ENCODE results near the gene FRAT2.

FRAT2 gene

DNA sequence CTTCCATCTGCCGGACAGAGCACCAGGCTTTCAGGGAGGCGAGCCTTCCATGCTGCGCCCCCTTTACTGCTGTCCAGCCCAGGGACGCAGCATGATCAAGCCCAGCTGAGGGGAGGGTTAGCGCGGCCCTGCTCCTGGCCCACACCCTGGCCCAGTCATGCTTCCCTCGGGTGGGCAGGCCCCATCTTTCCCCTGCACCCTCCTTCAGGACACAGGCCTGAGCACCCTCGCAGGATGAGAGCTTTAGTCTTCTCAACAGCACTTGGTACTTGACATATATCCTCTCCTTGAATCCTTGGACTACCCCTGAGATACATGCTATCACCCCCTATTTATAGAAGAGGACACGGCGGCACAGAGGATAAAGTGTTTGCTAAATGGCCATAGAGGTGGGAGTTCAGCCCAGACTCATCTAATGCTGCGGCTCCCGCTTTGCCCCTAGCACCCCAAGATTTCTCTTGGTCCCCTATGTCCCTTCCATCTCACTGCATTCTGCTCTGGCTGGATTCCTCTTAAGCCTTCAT is 32.7 kb upstream of the FRAT2 start:
- no peaks in the 10 kb centered on the region for H3K79me2 ChIP-seq (ENCODE audit: control insufficient read depth, low read length)
- H3K27ac ChIP-seq (ENCODE audit: low read depth, low read length) = no peak overlapping the region
- H3K9me2 ChIP-seq (replicated peaks; ENCODE audit: control insufficient read depth, low read length) = no peaks in the 10 kb centered on the region
- peaks cover 8% of the 10 kb centered on the region for H3F3A ChIP-seq (ENCODE audit: control insufficient read depth, insufficient read depth)
- 0 out of 2 replicates have a peak, but pooled peaks cover 5% of the 10 kb centered on the region for H4K20me1 ChIP-seq (ENCODE audit: control insufficient read depth, insufficient read depth, low read depth, low read length)
- H3K4me3 ChIP-seq (ENCODE audit: low read length) = no peak overlapping the region
- H3K4me1 ChIP-seq (ENCODE audit: control insufficient read depth, low read length) = peaks cover 26% of the 10 kb centered on the region
- H3K27me3 ChIP-seq (ENCODE audit: control insufficient read depth, low read length) = no peaks in the 10 kb centered on the region
- no peaks in the 10 kb centered on the region for H3K9me3 ChIP-seq (ENCODE audit: control insufficient read depth, insufficient read depth, low read length)
- H3K36me3 ChIP-seq (ENCODE audit: control insufficient read depth, low read length) = peaks cover 85% of the 10 kb centered on the region
- no peak overlapping the region for H3K4me2 ChIP-seq (ENCODE audit: low read length)
- TF ChIP-seq CTCF (IDR thresholded peaks at IDR 0.05; ENCODE audit: low read depth, low read length, poor library complexity, severe bottlenecking) = no peak
- no peak for TF ChIP-seq EZH2phosphoT487 (IDR thresholded peaks at IDR 0.05; ENCODE audit: borderline replicate concordance, low read length)

DNA sequence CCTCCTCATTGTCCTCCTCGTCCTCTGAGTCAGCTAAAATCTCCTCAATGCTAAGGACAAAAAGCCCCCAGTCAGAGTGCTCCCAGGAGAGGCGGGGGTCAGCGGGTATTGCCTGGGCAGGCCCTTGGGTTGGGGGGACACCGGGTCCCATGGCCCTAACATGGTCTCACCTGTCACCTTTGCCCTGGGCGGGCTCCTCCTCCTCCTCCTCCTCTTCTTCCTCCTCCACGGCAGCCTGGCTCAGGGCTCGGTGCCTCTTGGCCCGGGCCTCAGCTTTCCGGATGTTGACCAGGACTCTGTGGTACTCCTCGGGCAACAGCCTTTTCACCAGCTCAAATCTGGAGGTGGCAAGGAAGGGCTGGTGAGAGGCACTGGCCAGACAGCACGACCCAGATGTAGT is 32.0 kb upstream of the FRAT2 start:
- H3K4me2 ChIP-seq (ENCODE audit: low read length) = peak overlapping the region; percentile 74
- 0 out of 2 replicates have a peak, but pooled peaks cover 5% of the 10 kb centered on the region for H4K20me1 ChIP-seq (ENCODE audit: control insufficient read depth, insufficient read depth, low read depth, low read length)
- peak overlapping the region; percentile 89 for H3K27ac ChIP-seq (ENCODE audit: low read depth, low read length)
- TF ChIP-seq CTCF (IDR thresholded peaks at IDR 0.05; ENCODE audit: low read depth, low read length, poor library complexity, severe bottlenecking) (no peak), EZH2phosphoT487 (IDR thresholded peaks at IDR 0.05; ENCODE audit: borderline replicate concordance, low read length) (no peak)
- H3K27me3 ChIP-seq (ENCODE audit: control insufficient read depth, low read length) = no peaks in the 10 kb centered on the region
- H3K9me2 ChIP-seq (replicated peaks; ENCODE audit: control insufficient read depth, low read length) = no peaks in the 10 kb centered on the region
- peaks cover 80% of the 10 kb centered on the region for H3K36me3 ChIP-seq (ENCODE audit: control insufficient read depth, low read length)
- peaks cover 26% of the 10 kb centered on the region for H3K4me1 ChIP-seq (ENCODE audit: control insufficient read depth, low read length)
- peak overlapping the region; percentile 61 for H3K4me3 ChIP-seq (ENCODE audit: low read length)
- peaks cover 8% of the 10 kb centered on the region for H3F3A ChIP-seq (ENCODE audit: control insufficient read depth, insufficient read depth)
- no peaks in the 10 kb centered on the region for H3K9me3 ChIP-seq (ENCODE audit: control insufficient read depth, insufficient read depth, low read length)
- no peaks in the 10 kb centered on the region for H3K79me2 ChIP-seq (ENCODE audit: control insufficient read depth, low read length)

DNA sequence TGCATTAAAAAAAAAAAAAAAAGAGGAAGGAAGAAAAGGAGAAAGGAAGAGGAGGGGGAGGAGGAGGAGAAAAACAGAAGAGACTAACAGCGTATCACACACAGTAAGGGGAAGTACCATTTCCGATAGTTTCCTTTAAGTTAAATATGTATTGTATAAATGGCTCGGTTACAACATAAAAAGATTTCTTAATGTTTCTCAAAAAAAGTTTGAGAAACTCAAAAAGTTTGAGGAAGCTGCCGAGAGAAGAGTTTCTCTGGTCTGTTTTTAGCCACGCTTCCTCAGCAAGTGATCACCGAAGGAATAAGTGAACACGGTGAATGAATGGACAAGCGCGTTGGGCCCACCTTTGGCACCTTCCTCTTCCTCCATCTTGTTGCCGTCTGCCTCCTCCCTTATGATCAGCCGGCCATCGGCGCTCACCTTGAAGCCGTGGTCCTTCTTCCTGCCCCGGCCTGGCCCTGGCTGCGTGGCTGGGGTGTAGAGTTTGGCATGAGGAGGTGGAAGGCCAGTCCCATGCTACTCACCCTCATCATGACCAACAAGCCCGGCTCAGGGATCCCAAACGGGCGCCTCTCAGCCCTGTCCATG is 31.3 kb upstream of the FRAT2 start:
- H3K27me3 ChIP-seq (ENCODE audit: control insufficient read depth, low read length) = no peaks in the 10 kb centered on the region
- H3K9me2 ChIP-seq (replicated peaks; ENCODE audit: control insufficient read depth, low read length) = no peaks in the 10 kb centered on the region
- no peaks in the 10 kb centered on the region for H3K79me2 ChIP-seq (ENCODE audit: control insufficient read depth, low read length)
- peaks cover 26% of the 10 kb centered on the region for H3K4me1 ChIP-seq (ENCODE audit: control insufficient read depth, low read length)
- peak overlapping the region; percentile 61 for H3K4me3 ChIP-seq (ENCODE audit: low read length)
- H3K9me3 ChIP-seq (ENCODE audit: control insufficient read depth, insufficient read depth, low read length) = no peaks in the 10 kb centered on the region
- TF ChIP-seq EZH2phosphoT487 (IDR thresholded peaks at IDR 0.05; ENCODE audit: borderline replicate concordance, low read length) = no peak
- TF ChIP-seq CTCF (IDR thresholded peaks at IDR 0.05; ENCODE audit: low read depth, low read length, poor library complexity, severe bottlenecking) = no peak
- 0 out of 2 replicates have a peak, but pooled peaks cover 5% of the 10 kb centered on the region for H4K20me1 ChIP-seq (ENCODE audit: control insufficient read depth, insufficient read depth, low read depth, low read length)
- peak overlapping the region; percentile 89 for H3K27ac ChIP-seq (ENCODE audit: low read depth, low read length)
- peaks cover 80% of the 10 kb centered on the region for H3K36me3 ChIP-seq (ENCODE audit: control insufficient read depth, low read length)
- H3K4me2 ChIP-seq (ENCODE audit: low read length) = peak overlapping the region; percentile 74
- H3F3A ChIP-seq (ENCODE audit: control insufficient read depth, insufficient read depth) = peaks cover 8% of the 10 kb centered on the region
